G401 (cell line): Measurements from ENCODE around the gene SLA2. TPM values are rescaled to one million over a fixed set of nuclear protein-coding genes. Genes with fewer than 3 reads are reported as not detected.
"Not testable (repeated sequence)": the region's sequence is repeated elsewhere in the genome, so short reads cannot be mapped to it uniquely, and the experiment has no call there.

Experiments
- DNase-seq: peaks from one replicate; pipeline ENCODE4 v3.0.0-alpha.2; 2015; ENCODE audit warnings: low spot score
- in situ Hi-C: cut with HindIII; loops from 2 replicates; pipeline ENCODE4 v1.10.0; 2016; ENCODE audit warnings: low sequenced_read_pairs, mixed read lengths
- total RNA-seq: library from RNA; depleted of rRNA; stranded (reverse); fragments of >200 nt; shearing (Covaris generic); gene quantifications from 2 replicates; pipeline ENCODE4 v1.2.3, GENCODE V29; 2014

The SLA2 gene
- total RNA-seq, 1 experiment from 2014 or later, result 0.10 TPM

DNA sequence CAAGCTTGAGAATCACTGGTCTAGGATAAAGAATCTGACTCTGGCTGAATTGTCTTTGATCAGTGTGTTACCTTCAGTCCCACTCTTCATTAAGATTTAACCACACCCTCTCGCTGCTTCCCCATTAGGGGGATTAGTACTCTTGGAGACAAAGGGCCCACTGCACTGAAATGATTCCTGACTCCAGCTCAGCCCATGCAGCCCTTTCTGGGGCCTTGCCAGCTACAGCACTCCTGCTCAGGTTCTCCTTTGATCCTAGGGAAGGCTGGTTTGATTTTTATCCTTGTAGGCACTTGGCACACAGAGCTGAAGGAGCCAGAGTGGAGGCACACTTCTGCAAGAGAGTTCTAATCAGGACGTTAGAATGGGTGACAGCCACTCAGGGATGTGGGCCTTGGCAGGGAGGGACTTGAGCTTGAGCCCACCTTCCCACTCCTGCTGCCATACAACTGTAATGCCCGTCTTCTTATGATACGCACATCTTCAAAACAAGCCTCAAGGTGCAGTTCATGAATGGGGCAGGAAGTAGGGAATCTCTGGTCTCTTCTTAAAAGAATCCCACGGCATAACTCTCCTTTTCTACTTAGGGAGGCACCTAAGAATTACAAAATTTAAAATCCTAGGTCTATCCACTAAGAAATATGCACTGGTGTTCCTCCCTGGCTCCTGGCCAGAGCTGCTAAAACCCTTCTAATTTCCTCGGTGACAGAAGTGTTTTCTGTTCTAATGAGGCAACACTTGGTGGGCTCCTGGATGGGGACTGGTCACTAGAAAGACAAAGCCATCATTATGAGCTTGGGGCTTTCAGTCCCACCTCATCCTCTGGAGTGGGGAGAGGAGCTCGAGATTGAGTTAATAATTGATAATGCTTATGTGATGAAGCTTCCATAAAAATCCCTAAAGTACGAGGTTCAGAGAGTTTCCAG is 1.5 kb upstream of the SLA2 start:
- no peak for DNase-seq
- in situ Hi-C loops, result no loop called here

DNA sequence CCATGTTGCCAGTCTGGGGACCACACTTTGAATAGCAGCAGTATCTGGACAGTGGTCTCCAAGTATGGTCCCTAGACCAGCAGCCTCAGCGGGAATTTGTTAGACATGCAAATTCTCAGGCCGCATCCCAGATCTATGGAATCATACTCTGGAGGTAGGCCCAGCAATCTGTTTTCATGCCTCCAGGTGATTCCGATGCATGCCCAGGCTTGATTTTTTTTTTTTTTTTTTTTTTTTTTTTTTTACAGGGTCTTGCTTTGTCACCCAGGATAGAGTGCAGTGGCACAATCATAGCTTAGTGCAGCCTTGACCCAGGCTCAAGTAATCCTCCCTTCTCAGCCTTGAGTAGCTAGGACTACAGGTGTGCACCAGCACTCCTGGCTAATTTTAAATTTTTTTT is 682 bp upstream of the SLA2 start:
- in situ Hi-C loops, result no loop called here
- DNase-seq, result no peak

DNA sequence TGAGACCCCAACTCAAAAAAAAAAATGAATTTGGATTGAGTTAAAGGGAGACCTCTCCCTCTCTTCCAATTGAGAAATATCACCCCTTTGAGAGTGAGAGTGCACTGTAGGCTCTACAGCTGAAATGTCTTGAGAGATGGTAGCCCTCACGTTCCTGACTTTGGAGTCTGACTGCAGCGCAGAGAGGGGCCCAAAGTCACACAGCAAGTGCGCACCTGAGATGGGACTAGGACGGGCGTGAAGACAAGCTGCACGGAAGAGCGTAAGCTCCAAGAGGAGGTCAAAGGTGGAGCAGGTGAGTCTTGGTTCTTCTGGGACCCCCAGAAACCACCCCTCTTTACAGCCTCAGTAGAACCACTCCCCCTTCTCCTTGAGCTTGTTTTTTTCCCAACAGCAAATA is 643 bp downstream of the SLA2 start:
- no peak for DNase-seq
- in situ Hi-C loops, result no loop called here

DNA sequence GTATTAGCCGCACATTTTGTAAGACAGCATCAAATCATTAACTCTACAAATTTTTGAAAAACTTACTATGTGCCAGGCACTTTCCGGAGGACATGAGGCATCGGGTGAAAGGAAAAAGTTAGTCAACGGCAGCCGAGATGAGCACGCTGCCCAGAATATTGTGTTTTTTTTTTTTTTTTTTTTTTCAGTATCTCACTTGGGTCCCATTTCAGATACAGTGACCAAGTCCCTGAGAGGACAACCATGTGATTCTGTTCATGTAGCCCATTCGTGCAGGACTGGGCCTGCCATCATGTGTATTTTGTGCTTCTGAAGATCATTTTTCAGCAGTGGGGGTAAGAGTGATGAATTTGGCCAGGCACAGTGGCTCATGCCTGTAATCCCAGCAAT is 1.3 kb downstream of the SLA2 start:
- in situ Hi-C loops, result no loop called here

DNA sequence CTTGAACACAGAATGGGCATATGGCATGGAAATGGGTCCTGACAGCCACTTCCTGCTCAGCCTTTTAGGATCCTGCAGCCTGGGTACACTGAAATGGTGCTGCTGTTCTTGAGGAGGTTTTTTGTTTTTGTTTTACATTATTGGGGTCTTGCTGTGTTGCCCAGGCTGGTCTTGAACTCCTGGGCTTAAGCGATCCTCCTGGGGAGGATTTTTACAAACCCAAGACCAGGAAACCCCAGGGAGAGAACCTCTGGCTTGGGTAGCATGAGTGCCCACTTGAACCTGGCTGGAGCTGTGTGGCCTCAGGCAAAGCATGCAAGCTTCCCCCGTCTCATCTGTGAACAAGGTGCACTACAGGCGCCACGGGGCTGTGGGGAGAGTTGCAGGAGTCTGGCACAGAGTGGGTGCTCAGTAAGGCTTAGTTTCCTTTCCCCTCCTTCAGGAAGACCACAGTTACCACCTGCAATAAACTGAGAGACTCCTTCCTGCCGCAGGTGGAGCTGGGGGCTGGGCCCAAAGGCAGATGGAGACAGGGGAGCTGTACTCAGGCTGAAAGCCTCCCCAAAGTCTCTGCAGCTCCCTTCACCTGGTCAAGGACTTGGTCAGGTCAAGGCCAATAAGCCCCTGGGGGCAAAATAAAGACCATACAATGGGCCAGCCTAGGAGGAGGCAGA is 1.8 kb downstream of the SLA2 start:
- in situ Hi-C loops, result no loop called here
- DNase-seq, result no peak

More for the DNA sequence above, 1.3 kb downstream of the SLA2 start:
- no peak for DNase-seq

DNA sequence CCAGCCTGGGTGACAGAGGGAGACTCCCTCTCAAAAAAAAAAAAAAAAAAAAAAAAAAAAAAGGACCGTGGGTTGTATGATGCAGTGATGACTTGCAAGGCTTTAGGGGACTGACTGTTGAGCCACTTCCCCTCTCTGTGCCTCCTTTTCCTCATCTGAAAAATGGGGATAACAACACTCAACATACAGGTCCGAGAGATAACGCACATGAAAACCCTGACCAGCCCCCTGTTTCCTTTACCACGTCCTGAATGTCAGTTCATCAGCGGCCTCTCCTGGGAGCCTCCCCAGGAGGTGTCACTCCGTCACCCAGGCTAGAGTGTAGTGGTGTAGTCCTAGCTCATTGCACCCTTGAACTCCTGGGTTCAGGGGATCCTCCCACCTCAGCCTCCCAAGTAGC is 3.9 kb downstream of the SLA2 start:
- in situ Hi-C loops, result no loop called here

DNA sequence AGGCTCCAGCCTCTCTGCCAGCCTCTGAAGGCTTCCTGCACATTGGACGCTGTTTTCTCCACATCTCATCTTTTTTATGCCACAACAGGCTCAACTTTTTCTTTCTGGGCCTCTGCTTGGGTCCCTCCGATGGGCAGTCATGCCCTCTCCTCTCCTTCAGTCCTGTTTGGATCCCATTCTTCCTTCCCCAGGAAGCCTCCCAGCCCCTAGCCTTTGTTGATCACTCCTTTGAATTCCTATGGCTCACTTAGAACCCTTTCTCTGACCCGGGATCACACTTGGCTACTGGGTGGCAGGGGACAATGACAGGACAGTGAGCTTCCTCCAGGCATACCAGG is 4.5 kb downstream of the SLA2 start:
- in situ Hi-C loops, result no loop called here
- no peak for DNase-seq

More for the DNA sequence above, 3.9 kb downstream of the SLA2 start:
- no peak for DNase-seq

DNA sequence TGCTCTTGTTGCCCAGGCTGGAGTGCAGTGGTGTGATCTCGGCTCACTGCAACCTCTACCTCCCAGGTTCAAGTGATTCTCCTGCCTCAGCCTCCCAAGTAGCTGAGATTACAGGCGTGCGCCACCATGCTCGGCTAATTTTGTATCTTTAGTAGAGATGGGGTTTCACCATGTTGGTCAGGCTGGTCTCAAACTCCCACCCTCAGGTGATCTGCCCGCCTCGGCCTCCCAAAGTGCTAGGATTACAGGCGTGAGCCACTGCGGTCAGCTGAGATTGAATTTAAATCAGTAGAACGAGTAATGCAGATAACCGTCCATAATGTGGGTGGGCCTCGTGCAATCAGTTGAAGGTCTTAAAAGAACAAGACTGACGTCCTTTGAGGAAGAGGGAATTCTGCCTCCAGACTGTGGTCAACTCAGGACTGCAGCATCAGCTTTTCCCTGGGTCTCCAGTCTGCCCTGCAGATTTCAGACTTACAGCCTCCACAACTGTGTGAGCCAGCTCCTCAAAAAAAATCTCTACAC is 7.1 kb downstream of the SLA2 start:
- in situ Hi-C loops, DNase-seq: not testable (repeated sequence)

DNA sequence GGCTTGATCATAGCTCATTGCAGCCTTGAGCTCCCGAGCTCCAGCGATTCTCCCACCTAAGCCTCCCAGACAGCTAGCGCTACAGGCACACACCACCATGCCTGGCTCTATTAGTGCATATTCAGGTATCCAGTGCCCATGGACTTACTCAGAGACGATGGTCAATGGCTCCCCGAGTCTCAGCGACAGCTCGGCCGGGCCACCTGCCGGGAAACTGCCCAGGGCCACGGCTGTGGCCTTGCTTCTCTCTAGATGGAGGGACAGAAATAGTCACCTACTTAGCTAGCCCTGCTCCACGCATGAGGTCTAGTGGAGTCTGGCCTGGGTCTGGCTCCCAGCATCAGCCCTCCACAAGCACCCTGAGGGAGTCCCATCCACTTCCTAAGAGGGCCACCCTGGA is 11.7 kb downstream of the SLA2 start:
- no peak for DNase-seq
- in situ Hi-C loops, result no loop called here

DNA sequence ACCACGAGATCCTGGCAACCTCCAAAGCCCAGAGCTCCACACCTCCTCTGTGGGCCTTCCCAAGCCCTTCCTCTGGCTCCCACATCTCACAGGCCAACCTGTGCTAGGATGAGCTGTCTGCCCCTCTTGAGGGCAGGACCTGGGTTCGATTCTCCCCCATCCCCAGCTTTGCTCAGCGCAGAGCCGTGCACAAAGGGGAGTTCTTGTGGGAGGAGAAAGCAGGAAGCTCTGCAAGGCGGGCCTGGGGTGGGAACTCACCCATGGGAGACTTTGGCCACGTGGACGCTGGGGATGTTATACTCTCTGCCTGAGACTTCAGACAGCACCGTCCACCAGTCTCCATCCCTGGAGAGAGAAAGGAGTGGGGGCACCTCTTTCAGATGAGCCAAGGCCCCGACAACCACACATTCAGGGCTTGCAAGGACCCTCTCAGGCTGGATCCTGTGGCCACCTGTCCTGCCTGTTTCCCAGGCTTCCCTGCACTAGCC is 12.7 kb downstream of the SLA2 start:
- no peak for DNase-seq
- in situ Hi-C loops, result no loop called here

DNA sequence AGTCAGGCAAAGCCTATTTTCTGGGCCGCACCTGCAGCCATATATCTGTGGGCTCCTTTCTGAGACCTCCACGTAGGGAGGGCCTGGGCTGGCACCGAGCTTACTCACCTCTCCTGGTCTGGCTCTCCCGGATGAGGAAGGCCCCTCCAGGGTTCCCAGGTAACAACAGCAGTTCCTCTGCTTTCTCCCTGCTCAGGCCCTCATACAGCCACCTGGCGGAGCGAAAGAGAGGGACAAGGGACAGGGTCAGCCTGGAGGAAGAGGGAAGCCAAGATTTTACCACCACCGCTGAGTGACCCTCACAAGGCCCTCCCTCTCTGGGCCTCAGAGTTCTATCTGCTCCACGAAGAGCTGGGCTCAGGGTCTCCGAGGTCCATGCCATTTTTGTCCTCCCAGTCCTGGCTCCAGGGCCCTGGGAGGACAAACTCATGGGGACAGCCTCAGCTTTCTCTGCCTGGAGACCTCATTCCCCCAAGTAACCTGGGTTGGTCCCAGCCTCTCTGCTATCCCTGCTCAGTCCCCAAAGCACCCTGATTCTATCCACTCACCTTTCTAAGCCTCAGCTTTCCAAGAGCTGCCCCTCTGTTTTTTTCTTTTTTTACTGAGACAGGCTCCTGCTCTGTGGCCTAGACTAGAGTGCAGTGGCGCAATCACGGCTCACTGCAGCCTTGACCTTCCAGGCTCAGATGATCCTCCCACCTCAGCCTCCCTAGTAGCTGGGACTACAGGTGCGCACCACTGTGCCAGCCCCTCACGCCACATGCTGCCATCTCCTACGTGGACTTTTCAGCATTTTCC is 13.3 kb downstream of the SLA2 start:
- in situ Hi-C loops, result no loop called here
- no peak for DNase-seq

DNA sequence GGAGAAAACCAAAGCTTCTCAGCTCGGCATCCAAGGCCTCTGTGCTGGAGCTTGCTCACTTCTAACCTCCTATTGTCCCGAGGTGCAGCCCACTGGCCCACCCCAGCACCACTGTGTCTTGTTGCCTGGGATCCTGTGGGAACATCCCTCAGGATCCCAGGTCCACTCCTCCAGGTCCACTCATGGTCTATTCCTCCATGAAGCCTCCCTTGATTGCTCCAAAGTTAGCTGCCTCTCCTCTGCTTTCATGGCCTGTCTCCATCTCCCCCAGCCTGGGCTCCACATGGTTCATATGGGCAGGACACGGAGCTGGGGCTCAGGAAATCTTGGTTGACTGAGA is 13.9 kb downstream of the SLA2 start:
- no peak for DNase-seq
- in situ Hi-C loops, result no loop called here

DNA sequence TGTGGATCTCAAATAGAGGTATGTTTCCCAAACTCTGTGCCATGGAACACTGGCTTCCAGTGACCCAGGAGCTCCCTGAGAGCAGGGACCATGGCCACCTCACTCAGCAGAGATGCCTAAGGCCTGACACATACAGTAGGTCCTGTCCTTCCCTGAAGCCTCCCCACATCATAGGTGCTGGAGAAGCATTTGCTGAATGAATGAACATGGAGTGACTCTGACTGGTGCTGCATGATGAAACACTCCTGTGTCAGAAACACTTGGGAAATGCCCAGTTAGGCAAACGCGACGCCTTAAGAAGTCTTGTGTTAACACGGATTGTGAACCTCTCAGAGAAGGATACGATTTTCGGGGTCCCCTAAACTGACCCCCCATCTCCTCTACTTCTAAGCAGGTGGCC is 14.3 kb downstream of the SLA2 start:
- DNase-seq, result no peak
- in situ Hi-C loops, result no loop called here

DNA sequence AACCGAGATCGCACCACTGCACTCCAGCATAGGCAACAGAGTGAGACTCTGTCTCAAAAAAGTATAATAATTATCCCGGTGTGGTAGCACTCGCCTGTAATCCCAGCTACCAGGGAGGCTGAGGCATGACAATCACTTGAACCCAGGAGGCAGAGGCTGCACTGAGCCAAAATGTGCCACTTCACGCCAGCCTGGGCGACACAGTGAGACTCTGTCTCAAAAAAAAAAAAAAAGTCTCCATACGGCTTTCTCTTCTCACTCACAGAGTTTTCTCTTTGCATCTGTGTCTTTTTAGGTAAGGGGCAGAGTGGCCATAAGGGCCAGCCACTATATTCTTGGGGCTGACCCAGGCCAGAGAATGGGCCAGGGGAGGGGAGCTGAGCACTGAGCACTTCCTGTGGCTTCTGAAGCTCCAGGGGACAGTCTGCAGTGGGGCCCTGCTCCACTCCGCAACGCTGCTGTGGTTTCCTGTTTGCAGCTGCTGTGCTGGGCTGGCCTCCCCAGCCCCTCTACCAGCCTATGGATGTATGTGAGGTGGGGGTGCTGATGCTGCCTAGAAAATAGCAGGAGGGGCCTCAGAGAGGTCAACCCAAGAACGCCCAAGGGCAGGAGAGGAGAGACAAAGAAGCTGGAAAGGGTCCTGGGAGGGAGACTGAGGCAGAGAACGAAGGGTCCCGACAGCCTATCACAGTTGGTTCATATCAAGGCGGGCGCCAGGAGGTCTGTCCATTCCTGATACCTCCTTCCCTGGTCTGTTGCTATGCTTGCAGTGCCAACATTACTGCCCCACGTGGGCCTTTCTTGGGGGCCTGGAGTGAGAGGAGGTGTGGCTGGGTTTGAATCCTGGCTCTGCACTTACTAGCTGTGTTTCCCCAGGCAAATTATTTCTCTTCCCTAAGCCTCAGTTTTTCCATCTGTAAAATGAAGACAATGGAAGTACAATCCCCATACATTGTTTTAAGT is 16.0 kb downstream of the SLA2 start:
- in situ Hi-C loops, result no loop called here
- no peak for DNase-seq

DNA sequence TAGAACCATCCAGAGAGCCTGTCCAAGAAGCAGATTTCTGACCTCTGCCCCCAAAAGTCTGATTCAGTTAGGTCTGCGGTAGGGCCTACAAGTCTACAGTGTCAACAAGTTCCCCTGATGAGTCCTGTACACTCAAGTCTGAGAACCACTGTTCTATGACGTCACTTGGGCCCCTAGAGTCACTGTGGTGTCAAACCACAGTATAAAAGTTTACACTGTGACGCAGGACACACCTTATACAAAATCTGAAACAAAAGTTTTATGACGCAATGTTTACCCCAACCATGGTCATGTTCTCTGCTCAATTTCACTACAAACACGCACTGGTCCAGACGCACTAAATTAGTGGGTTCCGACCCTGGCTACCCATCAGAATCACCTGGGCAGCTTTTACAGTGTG is 17.9 kb downstream of the SLA2 start:
- in situ Hi-C loops, result no loop called here
- DNase-seq, result no peak

DNA sequence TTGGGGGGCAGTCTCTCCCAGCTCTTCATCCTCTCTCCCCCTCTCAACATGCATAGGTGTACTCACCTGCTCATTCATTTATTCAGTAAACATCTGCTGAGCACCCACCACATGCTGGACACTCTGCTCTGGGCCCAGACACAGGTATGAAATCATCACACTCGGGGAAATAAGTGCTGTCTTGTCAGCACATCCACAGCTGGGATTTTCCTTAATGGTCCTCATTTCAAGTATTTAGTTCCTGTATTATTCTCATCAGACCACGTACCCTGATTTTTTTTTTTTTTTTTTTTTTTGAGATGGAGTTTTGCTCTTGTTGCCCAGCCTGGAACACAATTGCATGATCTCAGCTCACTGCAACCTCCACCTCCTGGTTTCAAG is 21.1 kb downstream of the SLA2 start:
- in situ Hi-C loops, result no loop called here

DNA sequence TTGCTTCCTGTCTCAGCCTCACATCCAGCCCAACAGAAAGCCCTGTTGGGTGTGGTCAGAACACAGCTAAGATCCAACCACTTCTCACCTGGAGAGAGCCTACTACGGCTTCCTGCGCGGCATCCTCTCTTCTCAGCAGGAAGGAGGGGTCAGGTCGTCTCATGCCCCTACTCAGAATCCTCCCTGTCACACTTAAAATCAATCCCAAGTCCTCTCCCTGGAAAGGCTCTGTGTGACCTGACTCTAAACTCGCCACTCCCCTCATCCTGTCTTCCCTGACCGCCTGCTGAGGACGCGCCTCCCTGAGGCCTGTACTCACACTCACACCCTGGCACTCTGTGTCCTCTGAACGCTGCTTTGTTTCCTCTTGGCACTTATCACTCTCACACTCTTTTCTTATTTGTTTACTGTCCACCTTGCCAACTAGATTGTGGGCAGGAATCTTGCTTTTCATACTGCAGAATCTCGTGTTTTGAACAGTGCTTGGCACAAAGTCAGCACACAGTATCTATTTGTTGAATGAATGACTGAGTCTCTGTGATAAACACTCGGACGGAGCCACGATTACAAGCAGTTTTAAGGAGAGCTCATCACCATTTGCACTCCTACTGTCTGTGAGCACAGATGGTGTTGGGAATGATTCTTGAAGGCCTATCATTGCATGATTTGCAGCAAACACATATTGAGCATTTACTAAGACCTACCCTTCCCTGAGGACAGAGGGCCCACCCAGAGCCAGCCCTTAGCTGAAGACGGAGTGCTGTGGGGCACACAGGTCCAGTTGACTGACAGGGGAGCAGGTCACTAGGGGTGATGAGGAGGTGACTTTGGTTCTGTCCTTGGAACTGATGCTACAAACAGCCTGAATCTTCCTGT is 21.7 kb downstream of the SLA2 start:
- in situ Hi-C loops, result no loop called here
- DNase-seq, result no peak

More for the DNA sequence above, 21.1 kb downstream of the SLA2 start:
- DNase-seq, result no peak

DNA sequence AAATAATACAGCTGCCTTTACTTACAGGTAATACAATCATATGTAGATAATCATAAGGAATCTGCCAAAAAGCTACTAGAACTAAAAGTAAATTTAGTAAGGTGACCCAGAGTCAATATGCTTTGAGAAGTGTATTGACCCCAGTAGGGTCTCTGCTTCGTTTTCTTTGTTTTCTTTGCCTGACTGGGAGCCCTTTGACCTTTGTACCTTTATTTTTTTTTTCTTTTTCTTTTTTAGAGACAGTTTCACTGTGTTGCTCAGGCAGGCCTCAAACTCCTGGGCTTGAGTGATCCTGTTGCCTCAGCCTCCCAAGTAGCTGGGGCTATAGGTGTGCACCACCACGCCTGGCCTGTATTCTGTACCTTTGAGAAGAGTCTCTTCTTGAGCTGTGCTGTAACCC is 22.6 kb downstream of the SLA2 start:
- DNase-seq, result no peak
- in situ Hi-C loops, result no loop called here
